ENCODE measurements around the gene MRPL39.
A peak's percentile ranks its signal among the peaks of the same experiment; 100 is the strongest.

MRPL39 gene

GRCh38 chr21:25614441-25614840, 7.2 kb upstream of the MRPL39 start:
- no peak for TF ChIP-seq ZBTB7A (IDR thresholded peaks at IDR 0.05; ENCODE audit: low read depth)
- TF ChIP-seq NFIC (IDR thresholded peaks at IDR 0.05): no peak
- no peak for TF ChIP-seq TAF1 (IDR thresholded peaks at IDR 0.05; ENCODE audit: low read depth)
- no peak for TF ChIP-seq TCF12 (IDR thresholded peaks at IDR 0.05; ENCODE audit: low read depth)
- no peak for TF ChIP-seq MAX (IDR thresholded peaks at IDR 0.05)
- no peak for TF ChIP-seq TEAD4 (IDR thresholded peaks at IDR 0.05)
- no peak for TF ChIP-seq CEBPB (IDR thresholded peaks at IDR 0.05)
- no peak for TF ChIP-seq CREB1 (IDR thresholded peaks at IDR 0.05; ENCODE audit: low read depth)
- no peak for TF ChIP-seq FOXM1 (IDR thresholded peaks at IDR 0.05; ENCODE audit: borderline replicate concordance, low read depth)
- no peak for TF ChIP-seq EP300 (IDR thresholded peaks at IDR 0.05; ENCODE audit: borderline replicate concordance)
- TF ChIP-seq REST (IDR thresholded peaks at IDR 0.05; ENCODE audit: low read depth): no peak
- no peak for TF ChIP-seq USF1 (IDR thresholded peaks at IDR 0.05)
- no peak for TF ChIP-seq RAD21 (IDR thresholded peaks at IDR 0.05; ENCODE audit: low read depth)
- TF ChIP-seq EGR1 (IDR thresholded peaks at IDR 0.05): no peak
- no peak for TF ChIP-seq YY1 (IDR thresholded peaks at IDR 0.05; ENCODE audit: low read depth)

- TF ChIP-seq MAX (IDR thresholded peaks at IDR 0.05): 0 out of 2 replicates have a peak, but pooled peaks have one; percentile 20
- TF ChIP-seq TEAD4 (IDR thresholded peaks at IDR 0.05): no peak
- TF ChIP-seq REST (IDR thresholded peaks at IDR 0.05; ENCODE audit: low read depth): no peak
- no peak for TF ChIP-seq NFIC (IDR thresholded peaks at IDR 0.05)
- peak; percentile 96 for TF ChIP-seq RAD21 (IDR thresholded peaks at IDR 0.05; ENCODE audit: low read depth)
- no peak for TF ChIP-seq CREB1 (IDR thresholded peaks at IDR 0.05; ENCODE audit: low read depth)
- no peak for TF ChIP-seq TCF12 (IDR thresholded peaks at IDR 0.05; ENCODE audit: low read depth)
- no peak for TF ChIP-seq YY1 (IDR thresholded peaks at IDR 0.05; ENCODE audit: low read depth)
Measured at GRCh38 chr21:25608044-25608737, 910 bp upstream of the MRPL39 start.

- TF ChIP-seq ZBTB7A (IDR thresholded peaks at IDR 0.05; ENCODE audit: low read depth): no peak
- TF ChIP-seq EP300 (IDR thresholded peaks at IDR 0.05; ENCODE audit: borderline replicate concordance): no peak
- no peak for TF ChIP-seq RAD21 (IDR thresholded peaks at IDR 0.05; ENCODE audit: low read depth)
- no peak for TF ChIP-seq REST (IDR thresholded peaks at IDR 0.05; ENCODE audit: low read depth)
- TF ChIP-seq EGR1 (IDR thresholded peaks at IDR 0.05): no peak
- no peak for TF ChIP-seq USF1 (IDR thresholded peaks at IDR 0.05)
- no peak for TF ChIP-seq NFIC (IDR thresholded peaks at IDR 0.05)
- TF ChIP-seq CREB1 (IDR thresholded peaks at IDR 0.05; ENCODE audit: low read depth): no peak
- TF ChIP-seq MAX (IDR thresholded peaks at IDR 0.05): no peak
Measured at GRCh38 chr21:25589887-25590286, 17.4 kb downstream of the MRPL39 start.

- TF ChIP-seq EP300 (IDR thresholded peaks at IDR 0.05; ENCODE audit: borderline replicate concordance) (no peak), EGR1 (IDR thresholded peaks at IDR 0.05) (no peak)
Measured at GRCh38 chr21:25586791-25587190, 20.5 kb downstream of the MRPL39 start.

All from Ishikawa (cell line).